ENCODE data around the gene RPF1. TPM values are rescaled to one million over a fixed set of nuclear protein-coding genes. Genes with fewer than 3 reads are reported as not detected.

Gene RPF1
- total RNA-seq, 1 donor from 2014 or later, result 28.5 TPM

GRCh38 chr1:84540759-84541158, 61.7 kb downstream of the RPF1 start:
- DNase-seq (ENCODE audit: low spot score in 2 of 2) (no peak), FAIRE-seq (no peak)

GRCh38 chr1:84541679-84542078, 62.6 kb downstream of the RPF1 start:
- DNase-seq (ENCODE audit: low spot score in 2 of 2) (no peak), FAIRE-seq (no peak)

Other genes with a start within 250 kb of the RPF1 start
- 5.3 TPM for gene SAMD13, start 177.6 kb upstream of the RPF1 start, total RNA-seq
- gene DNASE2B, start 80.8 kb upstream of the RPF1 start, total RNA-seq, result not detected
- 1.2 TPM for gene SPATA1, start 27.1 kb downstream of the RPF1 start, total RNA-seq
- gene GNG5, start 27.3 kb downstream of the RPF1 start, total RNA-seq, result 3.3 TPM
- gene CTBS, start 95.2 kb downstream of the RPF1 start, total RNA-seq, result 2.0 TPM
- 58.7 TPM for gene SSX2IP, start 211.2 kb downstream of the RPF1 start, total RNA-seq